Endothelial cell of umbilical vein (primary cell): ENCODE measurements around the gene PAEP. TPM values are rescaled to one million over a fixed set of nuclear protein-coding genes. Genes with fewer than 3 reads are reported as not detected.

ENCODE experiments used
- BruUV-seq: library from RNA; stranded (reverse); fragments of 400-500 nt; replicated peaks from 2 replicates; lab custom pipeline; 2021; lab: Mats Ljungman, UMichigan
- CTCF ChIA-PET: fragments of 300-600, 350-600 bp; sonication (Branson Sonifier 250); formaldehyde crosslinking; loops from one replicate; lab custom pipeline; 2021; ENCODE audit warnings: antibody characterized with exemption, inconsistent platforms; lab: Charles Lee
- POLR2A ChIA-PET: fragments of 300-600, 350-600 bp; sonication (Branson Sonifier 250); formaldehyde crosslinking; loops from one replicate; lab custom pipeline; 2021; ENCODE audit warnings: antibody characterized with exemption, inconsistent platforms; lab: Charles Lee
- DNase-seq: peaks from one replicate; pipeline ENCODE4 v3.0.0-alpha.2; 2011; ENCODE audit warnings: low read depth, low spot score
- FAIRE-seq: peaks from 2 replicates; lab custom pipeline; 2011; peaks lifted over from hg19 to GRCh38; lab: Jason Lieb, UNC
- H2AFZ ChIP-seq: 2 replicates; pipeline ENCODE4 v1.6.0; 2012; ENCODE audit warnings: low read depth, low read length, control low read depth, inconsistent platforms
- H3K27ac ChIP-seq: 2 replicates; pipeline ENCODE4 v1.5.1; 2011; ENCODE audit warnings: low read depth, mild to moderate bottlenecking, control low read depth, low read length, moderate library complexity; ENCODE audit not compliant: insufficient read depth
- H3K27me3 ChIP-seq, 2 experiments: 2 replicates each; pipeline versions ENCODE4 v1.6.0 to v1.6.1; 2011; ENCODE audit warnings: low read length in 2 of 2, mixed read lengths in 1 of 2; ENCODE audit not compliant: control insufficient read depth in 2 of 2, insufficient read depth in 2 of 2
- H3K36me3 ChIP-seq, 2 experiments: 2 replicates in 1 of 2; 3 replicates in 1 of 2; pipeline ENCODE4 v1.5.1; 2011; ENCODE audit warnings: low read length in 2 of 2, mild to moderate bottlenecking in 1 of 2, moderate library complexity in 1 of 2; ENCODE audit not compliant: control insufficient read depth in 2 of 2, insufficient read depth in 2 of 2; ENCODE audit errors: extremely low read depth in 1 of 2
- H3K4me1 ChIP-seq: 3 replicates; pipeline ENCODE4 v1.5.1; 2011; ENCODE audit warnings: mild to moderate bottlenecking, low read length; ENCODE audit not compliant: control insufficient read depth, insufficient read depth; ENCODE audit errors: extremely low read depth
- H3K4me2 ChIP-seq: 2 replicates; pipeline ENCODE4 v1.6.1; 2011; ENCODE audit warnings: low read length, control low read depth, mixed read lengths; ENCODE audit not compliant: insufficient read depth
- H3K4me3 ChIP-seq, 3 experiments: fragments of 200-600 bp in 1 of 3; sonication (generic), shearing (Covaris generic) in 1 of 3; replicated peaks in 1 of 3; 2 replicates each; pipeline ENCODE4 v1.5.1; 2011 to 2016; ENCODE audit warnings: control low read depth in 3 of 3, low read length in 3 of 3, mild to moderate bottlenecking in 2 of 3, inconsistent platforms in 1 of 3, low read depth in 1 of 3, moderate library complexity in 1 of 3; ENCODE audit not compliant: insufficient read depth in 1 of 3
- H3K79me2 ChIP-seq: 2 replicates; pipeline ENCODE4 v1.6.0; 2012; ENCODE audit warnings: low read length, inconsistent platforms; ENCODE audit not compliant: control insufficient read depth, insufficient read depth
- H3K9ac ChIP-seq: replicated peaks from 2 replicates; pipeline ENCODE3; 2011; ENCODE audit warnings: low read length, control low read depth; ENCODE audit not compliant: insufficient read depth; ENCODE audit errors: extremely low read depth
- H3K9me1 ChIP-seq: replicated peaks from 3 replicates; pipeline ENCODE4 v1.6.0; 2011; ENCODE audit warnings: mild to moderate bottlenecking, low read length; ENCODE audit not compliant: control insufficient read depth, insufficient read depth; ENCODE audit errors: extremely low read depth
- H3K9me3 ChIP-seq: replicated peaks from 2 replicates; pipeline ENCODE4 v1.5.1; 2012; ENCODE audit warnings: low read length, inconsistent platforms; ENCODE audit not compliant: control insufficient read depth, insufficient read depth
- H4K20me1 ChIP-seq: replicated peaks from 2 replicates; pipeline ENCODE3; 2011; ENCODE audit warnings: mild to moderate bottlenecking, low read length; ENCODE audit not compliant: control insufficient read depth, insufficient read depth; ENCODE audit errors: extremely low read depth
- CTCF ChIP-seq, 2 donors: IDR thresholded peaks; 1 replicate in 1 of 2; 2 replicates in 1 of 2; pipeline ENCODE4 v1.5.1; 2011; ENCODE audit warnings: low read length in 2 of 2, mild to moderate bottlenecking in 2 of 2, moderate library complexity in 2 of 2, control low read depth in 1 of 2, inconsistent platforms in 1 of 2, low read depth in 1 of 2; ENCODE audit not compliant: insufficient read depth in 1 of 2; ENCODE audit errors: extremely low read depth in 1 of 2
- EZH2 ChIP-seq: IDR thresholded peaks from 2 replicates; pipeline ENCODE4 v1.6.1; 2012; ENCODE audit warnings: borderline replicate concordance, low read depth, mild to moderate bottlenecking, moderate library complexity, low read length, inconsistent platforms; ENCODE audit not compliant: severe bottlenecking
- FOS ChIP-seq: IDR thresholded peaks from 2 replicates; pipeline ENCODE4 v1.6.1; 2011; ENCODE audit warnings: mild to moderate bottlenecking, low read length, moderate library complexity, borderline replicate concordance; ENCODE audit not compliant: insufficient read depth
- GATA2 ChIP-seq: IDR thresholded peaks from 2 replicates; pipeline ENCODE4 v1.7.0; 2011; ENCODE audit warnings: low read depth, mild to moderate bottlenecking, moderate library complexity, mixed read lengths, low read length; ENCODE audit not compliant: insufficient read length, insufficient read depth
- JUN ChIP-seq: IDR thresholded peaks from 2 replicates; pipeline ENCODE4 v1.6.1; 2011; ENCODE audit warnings: borderline replicate concordance, low read depth; ENCODE audit not compliant: insufficient read length, insufficient read depth
- MAX ChIP-seq: IDR thresholded peaks from 2 replicates; pipeline ENCODE4 v1.6.1; 2011; ENCODE audit not compliant: insufficient read depth, insufficient read length
- MYC ChIP-seq: IDR thresholded peaks from one replicate; pipeline ENCODE4 v1.6.1; 2011; ENCODE audit warnings: mild to moderate bottlenecking, low read depth, low read length
- POLR2A ChIP-seq: IDR thresholded peaks from 2 replicates; pipeline ENCODE4 v1.6.1; 2012; ENCODE audit warnings: low read depth, mild to moderate bottlenecking, control low read depth, low read length
- POLR2AphosphoS5 ChIP-seq: IDR thresholded peaks from 2 replicates; pipeline ENCODE4 v1.6.1; 2012; ENCODE audit warnings: low read depth, mild to moderate bottlenecking, control low read depth, low read length, moderate library complexity; ENCODE audit not compliant: insufficient read depth
- dilution Hi-C: fragments of 300-500 bp; cut with MboI; formaldehyde crosslinking; loops from one replicate; pipeline ENCODE4 v1.15.0; 2019; ENCODE audit warnings: low sequenced_read_pairs; ENCODE audit not compliant: extremely low pct_ligation_motif_present
- intact Hi-C: fragments of 100-400 bp; cut with micrococcal nuclease; formaldehyde crosslinking; loops from one replicate; pipeline ENCODE4 v1.10.0; 2022
- polyA plus RNA-seq, 4 experiments: library from polyadenylated mRNA; depleted of rRNA in 3 of 4; stranded (reverse) in 3 of 4; unstranded in 1 of 4; fragments of >200 nt; gene quantifications; 2 replicates each; pipeline versions ENCODE4 v1.2.1 to v1.2.3, GENCODE V29; 2011 to 2012; ENCODE audit warnings: missing spikeins in 1 of 4
- total RNA-seq: library from RNA; stranded (reverse); gene quantifications from 2 replicates; pipeline ENCODE4 v1.2.3, GENCODE V29; 2021

PAEP gene
- total and polyA plus RNA-seq, 2 donors (not counting 3 experiments of a cell fraction or from before 2014, with no cell fraction given): not detected

GRCh38 chr9:135530146-135530545 lies 31.4 kb upstream of the PAEP start:
- Histone ChIP-seq H2AFZ (no peak overlapping the region), H3K27me3 (peaks cover 0 to 2% of the 10 kb centered on the region in 2 experiments), H3K9ac (no peak overlapping the region), H3K36me3 (no peaks in the 10 kb centered on the region), H3K4me2 (no peak overlapping the region), H3K4me1 (no peaks in the 10 kb centered on the region), H3K79me2 (no peaks in the 10 kb centered on the region), H3K9me3 (no peaks in the 10 kb centered on the region), H3K27ac (no peak overlapping the region), H4K20me1 (no peaks in the 10 kb centered on the region), H3K4me3 (no peak overlapping the region), H3K9me1 (no peaks in the 10 kb centered on the region)
- ChIA-PET POLR2A (no interaction called here), CTCF (interaction anchor here (1.5 kb wide), 1 partner anchor 22 kb away, joined by 3 read pairs; no protein-coding TSS in a partner anchor)
- intact Hi-C loops (no loop called here), dilution Hi-C loops (no loop called here)
- BruUV-seq: no TSS peak
- DNase-seq: no peak
- TF ChIP-seq POLR2AphosphoS5: no peak
- TF ChIP-seq MYC: no peak
- no peak for TF ChIP-seq GATA2
- no peak for TF ChIP-seq FOS
- no peak for TF ChIP-seq MAX
- TF ChIP-seq POLR2A: no peak
- TF ChIP-seq JUN: no peak
- TF ChIP-seq EZH2: no peak
- TF ChIP-seq CTCF (IDR thresholded peaks at IDR 0.05; ENCODE audit: extremely low read depth in 1 of 2, insufficient read depth in 1 of 2, low read depth in 1 of 2, low read length in 2 of 2): no peak
- FAIRE-seq: no peak
